Heart right ventricle (tissue), 16 donors: Measurements from ENCODE around the gene DNAJB7. TPM values are rescaled to one million over a fixed set of nuclear protein-coding genes. Genes with fewer than 3 reads are reported as not detected.
A peak's percentile ranks its signal among the peaks of the same experiment; 100 is the strongest.
"Not testable (repeated sequence)": the region's sequence is repeated elsewhere in the genome, so short reads cannot be mapped to it uniquely, and the experiment has no call there.

Experiments
- ATAC-seq, 8 donors: fragments of 200-7000 bp; cut with Tn5 transposase; one replicate each; pipeline ENCODE4 v1.9.1; 2020; ENCODE audit warnings: mild to moderate bottlenecking in 8 of 8, moderate library complexity in 8 of 8, moderate number of reproducible peaks in 1 of 8
- DNase-seq, 2 donors: peaks; one replicate each; pipeline ENCODE4 v3.0.0-alpha.2; 2020
- H3K27ac ChIP-seq, 10 donors: fragments of 200-600 bp; sonication (generic) in 2 of 10; one replicate each; pipeline versions ENCODE4 v1.5.0 to v1.8.0; 2020 to 2022; ENCODE audit warnings: mild to moderate bottlenecking in 3 of 10
- H3K27me3 ChIP-seq, 7 donors: fragments of 200-600 bp; one replicate each; pipeline ENCODE4 v1.8.0; 2021 to 2022; ENCODE audit warnings: mild to moderate bottlenecking in 2 of 7
- H3K36me3 ChIP-seq, 9 donors: fragments of 200-600 bp; sonication (generic) in 1 of 9; one replicate each; pipeline versions ENCODE4 v1.5.0 to v1.8.0; 2020 to 2022; ENCODE audit warnings: mild to moderate bottlenecking in 2 of 9
- H3K4me1 ChIP-seq, 9 donors: fragments of 200-600 bp; sonication (generic) in 1 of 9; one replicate each; pipeline versions ENCODE4 v1.5.0 to v1.8.0; 2020 to 2022; ENCODE audit warnings: mild to moderate bottlenecking in 4 of 9
- H3K4me3 ChIP-seq, 10 donors: fragments of 200-600 bp; sonication (generic) in 2 of 10; one replicate each; pipeline versions ENCODE4 v1.5.0 to v1.8.0; 2020 to 2022; ENCODE audit warnings: mild to moderate bottlenecking in 7 of 10, moderate library complexity in 2 of 10
- H3K9me3 ChIP-seq, 11 donors: fragments of 200-600 bp in 10 of 11; sonication (generic) in 2 of 11; one replicate each; pipeline versions ENCODE4 v1.5.0 to v1.8.0; 2013 to 2022; ENCODE audit warnings: mild to moderate bottlenecking in 2 of 11, control low read depth in 1 of 11, moderate library complexity in 1 of 11
- CTCF ChIP-seq, 9 donors: fragments of 200-600 bp; sonication (generic) in 2 of 9; IDR thresholded peaks; one replicate each; pipeline versions ENCODE4 v1.5.0 to v1.8.0; 2021 to 2022; ENCODE audit warnings: antibody characterized with exemption in 9 of 9, mild to moderate bottlenecking in 5 of 9, moderate library complexity in 1 of 9
- WGBS, 2 donors: extraction: QIAGEN DNeasy Blood & Tissue Kit; methylation state at CpG; one replicate each; pipeline ENCODE4 v1.1.7; 2013; ENCODE audit warnings: inconsistent platforms in 1 of 2; 5-methylcytosine and 5-hydroxymethylcytosine counted together
- intact Hi-C, 10 donors: fragments of 100-400 bp; cut with DNase I; formaldehyde crosslinking; loops; one replicate each; pipeline versions ENCODE4 v1.11.1 to v1.14.2; 2022
- polyA plus RNA-seq, 2 donors: library from polyadenylated mRNA; stranded (reverse); fragments of 200-250 nt; gene quantifications; one replicate each; pipeline ENCODE4 v1.2.3, GENCODE V29; 2013
- total RNA-seq, 10 donors: library from RNA; stranded (reverse); fragmentation: NEBNext Ultra II Directional in 3 of 10; extraction: Animal tissue kit (Norgen Biotek cat#: 25700) in 3 of 10; gene quantifications; one replicate each; pipeline versions ENCODE4 v1.2.1 to v1.2.4, GENCODE V29; 2021 to 2023
- donor health status: Arrhythmogenic right ventricular cardiomyopathy.
- donor health status: ischemic (EF 13 %, LVEDD 7.1; RV severe dilation, severe dysfunction).
- donor health status: healthy with polysubstance abuse.
- donor health status: DM: no; HTN: yes; CAD: no.
- donor health status: DM: no; HTN: no; CAD: no.
- donor health status: ischemic (EF 25% LVEDD 6.9; RV normal size, moderate dysfunction).
- donor health status: ischemic (EF 25% LVEDD 5.7; RV mildly dilated, moderate dysfunction).
- donor health status: healthy.
- donor health status: DM: yes; HTN: yes; CAD: no.
- donor health status: Ischemic cardiomyopathy.
- donor health status: ischemic (EF 35%, LVEDD 5.7; RV mildly dilated, moderate dysfunction).
- donor health status: nonischemic (EF 11% LVEDD 7.7; RV severe dilation, severe dysfunction).
- donor health status: DM: yes; HTN: yes; CAD: no.
- donor health status: PGD.
- donor health status: ischemic (EF 29% LVEDD 5.4; RV normal size, mild dysfunction).
- donor health status: nonischemic (EF 23%, LVEDD 6.1; RV moderate dilation, normal function).

Gene DNAJB7
- total and polyA plus RNA-seq, 12 donors, result not detected

GRCh38 chr22:40855979-40856512 lies 5.9 kb downstream of the DNAJB7 start:
- Histone ChIP-seq H3K4me1 (peaks cover 13 to 65% (median 53%) of the 10 kb centered on the region in 9 donors), H3K36me3 (peaks cover 0 to 22% (median 0%) of the 10 kb centered on the region in 9 donors), H3K27me3 (no peaks in the 10 kb centered on the region), H3K4me3 (peak overlapping the region; percentile 68 to 92 (median 84)), H3K27ac (peak overlapping the region; percentile 92 to 98 (median 96)), H3K9me3 (no peaks in the 10 kb centered on the region)
- 0 to 1% methylated on average over 29 of the region's 29 CpGs for WGBS, 2 donors
- intact Hi-C loops, result loop anchor here in 1 of 10 donors (5.0 kb wide), 1 partner anchor 39 kb away; the partner anchor contains the start of gene SLC25A17
- ATAC-seq (peak; percentile 14 to 65 (median 36)), DNase-seq (peak in 1 of 2 donors; percentile 35)
- TF ChIP-seq CTCF (IDR thresholded peaks at IDR 0.05), result no peak

GRCh38 chr22:40855071-40855978 lies 6.6 kb downstream of the DNAJB7 start:
- H3K4me1 ChIP-seq, result peaks cover 13 to 68% (median 53%) of the 10 kb centered on the region in 9 donors

GRCh38 chr22:40853961-40854360 lies 8.0 kb downstream of the DNAJB7 start:
- Histone ChIP-seq H3K4me1 (peaks cover 13 to 65% (median 53%) of the 10 kb centered on the region in 9 donors), H3K27me3 (no peaks in the 10 kb centered on the region), H3K4me3 (no peak overlapping the region), H3K9me3 (no peaks in the 10 kb centered on the region), H3K27ac (peak overlapping the region in 1 of 10 donors; percentile 1), H3K36me3 (peaks cover 0 to 31% (median 5%) of the 10 kb centered on the region in 9 donors)
- no peak for TF ChIP-seq CTCF (IDR thresholded peaks at IDR 0.05)
- 42 to 44% methylated on average over 3 of the region's 3 CpGs for WGBS, 2 donors
- no peak for ATAC-seq
- no peak for DNase-seq
- intact Hi-C loops, result no loop called here

More at GRCh38 chr22:40855071-40855978, 6.6 kb downstream of the DNAJB7 start:
- no peak for ATAC-seq
- intact Hi-C loops, result loop anchor here in 1 of 10 donors (5.0 kb wide), 1 partner anchor 38 kb away; the partner anchor contains the start of gene SLC25A17
- WGBS, 2 donors, result 34 to 35% methylated on average over 20 of the region's 20 CpGs
- H3K27me3 ChIP-seq, result no peaks in the 10 kb centered on the region
- peak overlapping the region; percentile 68 to 92 (median 84) for H3K4me3 ChIP-seq
- peaks cover 0 to 19% (median 0%) of the 10 kb centered on the region in 9 donors for H3K36me3 ChIP-seq
- peak overlapping the region in 9 of 10 donors; percentile 92 to 98 (median 96) for H3K27ac ChIP-seq
- DNase-seq, result no peak
- no peak for TF ChIP-seq CTCF (IDR thresholded peaks at IDR 0.05)
- H3K9me3 ChIP-seq, result no peaks in the 10 kb centered on the region

GRCh38 chr22:40853333-40853732 lies 8.6 kb downstream of the DNAJB7 start:
- intact Hi-C loops, result no loop called here
- Histone ChIP-seq H3K27ac (peak overlapping the region in 2 of 10 donors; percentile 1 to 27), H3K4me1 (peaks cover 13 to 60% (median 49%) of the 10 kb centered on the region in 9 donors), H3K9me3 (no peaks in the 10 kb centered on the region), H3K27me3 (no peaks in the 10 kb centered on the region), H3K4me3 (no peak overlapping the region), H3K36me3 (peaks cover 0 to 37% (median 12%) of the 10 kb centered on the region in 9 donors)
- WGBS, 2 donors, result 56 to 86% methylated on average over 1 of the region's 1 CpG
- no peak for TF ChIP-seq CTCF (IDR thresholded peaks at IDR 0.05)
- ATAC-seq (no peak), DNase-seq (no peak)

- H3K4me3 ChIP-seq, ATAC-seq, intact Hi-C loops, H3K9me3 ChIP-seq, H3K27me3 ChIP-seq, H3K4me1 ChIP-seq, DNase-seq, H3K27ac ChIP-seq: not testable (repeated sequence)
- 93 to 96% methylated on average over 11 of the region's 11 CpGs for WGBS, 2 donors
- peaks cover 0 to 100% (median 75%) of the 10 kb centered on the region in 9 donors for H3K36me3 ChIP-seq
Observed at GRCh38 chr22:40845816-40846215, 16.1 kb downstream of the DNAJB7 start.
